Fibroblast of skin of left biceps (primary cell): Measurements from ENCODE around the gene DNAH7.
A peak's percentile ranks its signal among the peaks of the same experiment; 100 is the strongest.

Experiments used
- DNase-seq, 2 experiments: peaks; one replicate each; pipeline ENCODE4 v3.0.0-alpha.2; 2013; ENCODE audit warnings: low read depth in 2 of 2

The DNAH7 gene

GRCh38 chr2:195863121-195863520, 205.5 kb downstream of the DNAH7 start:
- no peak for DNase-seq

GRCh38 chr2:195861821-195862220, 206.8 kb downstream of the DNAH7 start:
- DNase-seq: peak; percentile 57 to 66

- DNase-seq: no peak
These were observed 209.1 kb downstream of the DNAH7 start for GRCh38 chr2:195859513-195859912.

GRCh38 chr2:195857132-195857531, 211.5 kb downstream of the DNAH7 start:
- DNase-seq: no peak

GRCh38 chr2:195850764-195851163, 217.9 kb downstream of the DNAH7 start:
- no peak for DNase-seq

GRCh38 chr2:195848119-195848899, 220.3 kb downstream of the DNAH7 start:
- DNase-seq: no peak

GRCh38 chr2:195842932-195843331, 225.7 kb downstream of the DNAH7 start:
- no peak for DNase-seq

- DNase-seq: peak; percentile 83 to 85
These were observed 230.6 kb downstream of the DNAH7 start for GRCh38 chr2:195838002-195838401.

- no peak for DNase-seq
These were observed 232.6 kb downstream of the DNAH7 start for GRCh38 chr2:195836002-195836401.

GRCh38 chr2:195834836-195835235, 233.8 kb downstream of the DNAH7 start:
- no peak for DNase-seq

GRCh38 chr2:195830968-195831950, 237.4 kb downstream of the DNAH7 start:
- no peak for DNase-seq

GRCh38 chr2:195824478-195824877, 244.2 kb downstream of the DNAH7 start:
- DNase-seq: no peak

- DNase-seq: no peak
These were observed 245.4 kb downstream of the DNAH7 start for GRCh38 chr2:195823206-195823605.

GRCh38 chr2:195821566-195821932, 247.1 kb downstream of the DNAH7 start:
- DNase-seq: no peak

- DNase-seq: no peak
These were observed 247.6 kb downstream of the DNAH7 start for GRCh38 chr2:195820867-195821565.

GRCh38 chr2:195820373-195820772, 248.3 kb downstream of the DNAH7 start:
- peak; percentile 73 to 74 for DNase-seq

GRCh38 chr2:195819276-195819675, 249.4 kb downstream of the DNAH7 start:
- DNase-seq: no peak

- DNase-seq: no peak
These were observed 250.1 kb downstream of the DNAH7 start for GRCh38 chr2:195818526-195818925.

GRCh38 chr2:195818106-195818505, 250.5 kb downstream of the DNAH7 start:
- DNase-seq: no peak

GRCh38 chr2:195815083-195815482, 253.6 kb downstream of the DNAH7 start:
- DNase-seq: no peak

GRCh38 chr2:195813421-195813820, 255.2 kb downstream of the DNAH7 start:
- no peak for DNase-seq
